Gastroesophageal sphincter (tissue), 3 donors: ENCODE results near the gene EPG5.

Experiments
- CTCF ChIP-seq, 4 experiments: fragments of 200-600 bp in 2 of 4; fragments of 450-650 bp in 2 of 4; sonication (generic) in 1 of 4; IDR thresholded peaks; one replicate each; pipeline ENCODE4 v1.5.1; 2017 to 2019; ENCODE audit warnings: antibody characterized with exemption in 4 of 4, mild to moderate bottlenecking in 2 of 4, moderate library complexity in 2 of 4
- POLR2A ChIP-seq, 2 donors: fragments of 450-650 bp; IDR thresholded peaks; one replicate each; pipeline ENCODE4 v1.6.1; 2017; ENCODE audit warnings: antibody characterized with exemption in 2 of 2, mild to moderate bottlenecking in 2 of 2, moderate library complexity in 1 of 2

- no peak for TF ChIP-seq CTCF (IDR thresholded peaks at IDR 0.05)
- no peak for TF ChIP-seq POLR2A (IDR thresholded peaks at IDR 0.05)
These were observed 43.5 kb upstream of the EPG5 start for GRCh38 chr18:46010676-46011075.
